HEK293 (cell line): ENCODE data around the gene NECTIN1.

ENCODE experiments used
- CTCF ChIP-seq: fragments of 450-650 bp; formaldehyde crosslinking; IDR thresholded peaks from 2 replicates; pipeline ENCODE4 v1.5.1; 2016; ENCODE audit warnings: missing biosample characterization, missing genetic modification characterization
- GLI2 ChIP-seq: fragments of 450-650 bp; formaldehyde crosslinking; IDR thresholded peaks from 2 replicates; pipeline ENCODE4; 2017; ENCODE audit warnings: missing biosample characterization, missing genetic modification characterization, low read depth, borderline replicate concordance
- ZFP3 ChIP-seq: fragments of 450-650 bp; formaldehyde crosslinking; IDR thresholded peaks from 2 replicates; pipeline ENCODE4 v1.5.1; 2016; ENCODE audit warnings: low read depth, missing biosample characterization, missing genetic modification characterization
- ZNF121 ChIP-seq: fragments of 450-650 bp; formaldehyde crosslinking; IDR thresholded peaks from 2 replicates; pipeline ENCODE4 v1.5.1; 2016; ENCODE audit warnings: missing biosample characterization, missing genetic modification characterization
- ZNF202 ChIP-seq: fragments of 450-650 bp; formaldehyde crosslinking; IDR thresholded peaks from 2 replicates; pipeline ENCODE4 v1.5.1; 2016; ENCODE audit warnings: missing biosample characterization, missing genetic modification characterization, borderline replicate concordance
- ZNF266 ChIP-seq: fragments of 450-650 bp; formaldehyde crosslinking; IDR thresholded peaks from 2 replicates; pipeline ENCODE4 v1.5.1; 2016; ENCODE audit warnings: missing biosample characterization, missing genetic modification characterization, low read depth
- ZNF549 ChIP-seq: fragments of 450-650 bp; IDR thresholded peaks from 2 replicates; pipeline ENCODE4 v1.5.1; 2018; ENCODE audit warnings: missing biosample characterization, missing genetic modification characterization, mild to moderate bottlenecking, inconsistent platforms, moderate library complexity
- ZNF707 ChIP-seq: fragments of 450-650 bp; formaldehyde crosslinking; IDR thresholded peaks from 2 replicates; pipeline ENCODE4 v1.5.1; 2016; ENCODE audit warnings: missing biosample characterization, missing genetic modification characterization

GRCh38 chr11:119752946-119753345 lies 23.9 kb upstream of the NECTIN1 start:
- TF ChIP-seq GLI2, result no peak
- TF ChIP-seq ZNF549 (tag by site-specific recombination), result no peak
- no peak for TF ChIP-seq ZNF266 (tag by site-specific recombination)
- no peak for TF ChIP-seq CTCF (tag by site-specific recombination)
- TF ChIP-seq ZNF121 (tag by site-specific recombination), result no peak
- no peak for TF ChIP-seq ZNF202 (tag by site-specific recombination)
- no peak for TF ChIP-seq ZFP3 (tag by site-specific recombination)
- no peak for TF ChIP-seq ZNF707
